HCT116 (cell line): ENCODE measurements around the gene ERC2. TPM values are rescaled to one million over a fixed set of nuclear protein-coding genes. Genes with fewer than 3 reads are reported as not detected.

Experiments used
- ATAC-seq: fragments of 200-7000 bp; cut with Tn5 transposase; 2 replicates; pipeline ENCODE4 v1.9.1; 2020; ENCODE audit warnings: mild to moderate bottlenecking, moderate library complexity
- BruUV-seq: library from RNA; stranded (reverse); fragments of 400-500 nt; replicated peaks from 2 replicates; lab custom pipeline; 2021; lab: Mats Ljungman, UMichigan
- CTCF ChIA-PET: fragments of 300-600 bp; sonication (Branson Sonifier 250); formaldehyde crosslinking; loops from one replicate; lab custom pipeline; 2021; ENCODE audit warnings: antibody characterized with exemption; lab: Charles Lee
- POLR2A ChIA-PET: fragments of 300-600, 350-600 bp; sonication (Branson Sonifier 250); formaldehyde crosslinking; loops from one replicate; lab custom pipeline; 2021; ENCODE audit warnings: antibody characterized with exemption; lab: Charles Lee
- RAD21 ChIA-PET, 2 experiments: fragments of 300-600 bp; sonication (Branson Sonifier 250); formaldehyde crosslinking; loops; one replicate each; lab custom pipeline; 2023; ENCODE audit warnings: low total read pairs in 2 of 2; ENCODE audit not compliant: uncharacterized antibody in 2 of 2, unreplicated experiment in 2 of 2, low non-redundant PET in 1 of 2; lab: Charles Lee
- DNase-seq: peaks from one replicate; pipeline ENCODE4 v3.0.0-alpha.2; 2010; ENCODE audit warnings: low read depth, low spot score
- H2AFZ ChIP-seq: fragments of 200-600 bp; shearing (Covaris generic), sonication (generic); 2 replicates; pipeline ENCODE4 v1.6.1; 2017; ENCODE audit warnings: low read depth, mixed run types, mixed read lengths, antibody characterized with exemption, low read length; ENCODE audit not compliant: poor library complexity, severe bottlenecking
- H3K27ac ChIP-seq: 2 replicates; pipeline ENCODE4 v1.5.1; 2012; ENCODE audit warnings: low read depth, low read length
- H3K27me3 ChIP-seq: fragments of 200-600 bp; sonication (generic); 2 replicates; pipeline ENCODE4 v1.6.1; 2016; ENCODE audit warnings: mixed run types, low read length, mixed read lengths; ENCODE audit not compliant: insufficient read depth
- H3K36me3 ChIP-seq, 2 experiments: fragments of 200-500 bp in 1 of 2; fragments of 200-600 bp in 1 of 2; sonication (Bioruptor generic) in 1 of 2; sonication (generic) in 1 of 2; 2 replicates each; pipeline versions ENCODE4 v1.5.1 to v1.6.1; 2014 to 2016; ENCODE audit warnings: low read length in 2 of 2, inconsistent platforms in 1 of 2, mixed read lengths in 1 of 2, mixed run types in 1 of 2; ENCODE audit not compliant: insufficient read depth in 2 of 2, control insufficient read depth in 1 of 2
- H3K4me1 ChIP-seq, 2 experiments: fragments of 200-600 bp in 1 of 2; sonication (generic) in 1 of 2; 2 replicates each; pipeline versions ENCODE4 v1.5.1 to v1.6.1; 2012 to 2017; ENCODE audit warnings: low read length in 2 of 2, inconsistent platforms in 1 of 2, mild to moderate bottlenecking in 1 of 2, mixed read lengths in 1 of 2, mixed run types in 1 of 2, moderate library complexity in 1 of 2; ENCODE audit not compliant: insufficient read depth in 2 of 2, control insufficient read depth in 1 of 2
- H3K4me2 ChIP-seq: fragments of 200-600 bp; sonication (generic); 2 replicates; pipeline ENCODE4 v1.6.1; 2017; ENCODE audit warnings: mixed run types, low read length, mixed read lengths
- H3K4me3 ChIP-seq, 2 experiments: fragments of 200-600 bp in 1 of 2; sonication (generic) in 1 of 2; replicated peaks in 1 of 2; 2 replicates each; pipeline ENCODE4 v1.5.1; 2011 to 2016; ENCODE audit warnings: low read length in 2 of 2, control low read depth in 1 of 2, low read depth in 1 of 2, mild to moderate bottlenecking in 1 of 2, mixed read lengths in 1 of 2, mixed run types in 1 of 2
- H3K79me2 ChIP-seq: fragments of 200-600 bp; sonication (generic); 2 replicates; pipeline ENCODE4 v1.6.1; 2017; ENCODE audit warnings: mild to moderate bottlenecking, mixed run types, low read length, moderate library complexity, mixed read lengths; ENCODE audit not compliant: insufficient read depth
- H3K9ac ChIP-seq: fragments of 200-600 bp; sonication (generic); 2 replicates; pipeline ENCODE4 v1.6.1; 2016; ENCODE audit warnings: low read length, mixed read lengths
- H3K9me2 ChIP-seq: fragments of 200-600 bp; sonication (generic), shearing (Covaris generic); 2 replicates; pipeline ENCODE4 v1.6.1; 2017; ENCODE audit warnings: mixed run types, mild to moderate bottlenecking, moderate library complexity; ENCODE audit not compliant: insufficient read depth
- H3K9me3 ChIP-seq, 2 experiments: fragments of 200-500 bp in 1 of 2; fragments of 200-600 bp in 1 of 2; sonication (Bioruptor generic) in 1 of 2; sonication (generic) in 1 of 2; 2 replicates each; pipeline ENCODE4 v1.6.1; 2014 to 2017; ENCODE audit warnings: low read length in 2 of 2, mixed read lengths in 2 of 2, inconsistent platforms in 1 of 2, low read depth in 1 of 2, mild to moderate bottlenecking in 1 of 2, mixed run types in 1 of 2, moderate library complexity in 1 of 2; ENCODE audit not compliant: control insufficient read depth in 1 of 2, insufficient read depth in 1 of 2
- H4K20me1 ChIP-seq: fragments of 200-600 bp; sonication (generic), shearing (Covaris generic); 2 replicates; pipeline ENCODE4 v1.6.1; 2017; ENCODE audit warnings: mixed run types, mild to moderate bottlenecking, moderate library complexity; ENCODE audit not compliant: insufficient read depth
- ATF3 ChIP-seq: IDR thresholded peaks from 2 replicates; pipeline ENCODE4 v1.6.1; 2012
- CBX3 ChIP-seq: IDR thresholded peaks from 2 replicates; pipeline ENCODE4 v1.6.1; 2012; ENCODE audit warnings: low read depth
- ELF1 ChIP-seq: IDR thresholded peaks from 2 replicates; pipeline ENCODE4 v1.6.1; 2012; ENCODE audit warnings: low read depth, borderline replicate concordance
- EZH2 ChIP-seq: fragments of 200-600 bp; sonication (generic); IDR thresholded peaks from 2 replicates; pipeline ENCODE4 v1.6.1; 2017; ENCODE audit warnings: antibody characterized with exemption, mixed run types
- EZH2phosphoT487 ChIP-seq: fragments of 200-600 bp; IDR thresholded peaks from 2 replicates; pipeline ENCODE4 v1.6.1; 2018; ENCODE audit warnings: antibody characterized with exemption, borderline replicate concordance
- MAX ChIP-seq: IDR thresholded peaks from 2 replicates; pipeline ENCODE4 v1.6.1; 2012
- POLR2A ChIP-seq: IDR thresholded peaks from 2 replicates; pipeline ENCODE4 v1.7.0; 2011; ENCODE audit warnings: borderline replicate concordance; ENCODE audit not compliant: insufficient read depth, insufficient read length; ENCODE audit errors: extremely low read depth
- POLR2AphosphoS5 ChIP-seq: IDR thresholded peaks from 2 replicates; pipeline ENCODE4 v1.6.1; 2011; ENCODE audit warnings: mild to moderate bottlenecking, low read depth, low read length, moderate library complexity
- SIN3A ChIP-seq: IDR thresholded peaks from 2 replicates; pipeline ENCODE4 v1.6.1; 2012; ENCODE audit warnings: low read depth
- SRF ChIP-seq: IDR thresholded peaks from 2 replicates; pipeline ENCODE4 v1.6.1; 2012; ENCODE audit warnings: low read depth
- TCF7L2 ChIP-seq: IDR thresholded peaks from 2 replicates; pipeline ENCODE4 v1.7.0; 2011; ENCODE audit warnings: borderline replicate concordance, inconsistent platforms; ENCODE audit not compliant: insufficient read depth, insufficient read length; ENCODE audit errors: extremely low read depth
- ZBTB33 ChIP-seq: IDR thresholded peaks from 2 replicates; pipeline ENCODE4 v1.6.1; 2011; ENCODE audit warnings: mild to moderate bottlenecking, low read length, moderate library complexity; ENCODE audit not compliant: insufficient replicate concordance; ENCODE audit errors: extremely low read depth
- ZNF274 ChIP-seq: fragments of 200-500 bp; sonication (Bioruptor generic); IDR thresholded peaks from 2 replicates; pipeline ENCODE4 v1.6.1; 2014; ENCODE audit warnings: mild to moderate bottlenecking, low read depth, low read length, inconsistent platforms
- intact Hi-C: fragments of 100-400 bp; cut with micrococcal nuclease; formaldehyde crosslinking; loops from 2 replicates; pipeline ENCODE4 v1.10.0; 2022
- total RNA-seq: library from RNA; stranded (reverse); gene quantifications from one replicate; pipeline ENCODE4 v1.2.1, GENCODE V29; 2021; ENCODE audit not compliant: unreplicated experiment

The ERC2 gene
- total RNA-seq, 1 experiment from 2014 or later: not detected

- no peaks in the 10 kb centered on the region for H3K9me2 ChIP-seq
- no peaks in the 10 kb centered on the region for H3K4me1 ChIP-seq
- H3K36me3 ChIP-seq: no peaks in the 10 kb centered on the region
- peaks cover 22% of the 10 kb centered on the region for H3K27me3 ChIP-seq
- no peaks in the 10 kb centered on the region for H4K20me1 ChIP-seq
- H2AFZ ChIP-seq: no peak overlapping the region
- TF ChIP-seq SRF: no peak
- TF ChIP-seq POLR2A: no peak
- no peak for TF ChIP-seq SIN3A
- no peak for TF ChIP-seq EZH2
- TF ChIP-seq EZH2phosphoT487: no peak
- TF ChIP-seq MAX: no peak
- no peak for TF ChIP-seq ATF3
- TF ChIP-seq ZBTB33: no peak
- no peak for TF ChIP-seq TCF7L2
- TF ChIP-seq CBX3: no peak
- no peak for TF ChIP-seq POLR2AphosphoS5
- TF ChIP-seq ELF1: no peak
- TF ChIP-seq ZNF274: no peak
- ChIA-PET RAD21 (no interaction called here), POLR2A (no interaction called here), CTCF (no interaction called here)
- no peaks in the 10 kb centered on the region for H3K79me2 ChIP-seq
- intact Hi-C loops: no loop called here
- DNase-seq (no peak), ATAC-seq (no peak)
- no peak overlapping the region for H3K27ac ChIP-seq
- no TSS peak for BruUV-seq
- H3K9me3 ChIP-seq: no peaks in the 10 kb centered on the region
- no peak overlapping the region for H3K9ac ChIP-seq
- no peak overlapping the region for H3K4me3 ChIP-seq
- H3K4me2 ChIP-seq: no peak overlapping the region
Observed at GRCh38 chr3:56290374-56290773, 177.9 kb downstream of the ERC2 start.
